Type B pancreatic cell (in vitro differentiated cells): ENCODE measurements around the gene FPR3. TPM values are rescaled to one million over a fixed set of nuclear protein-coding genes. Genes with fewer than 3 reads are reported as not detected.

Source experiments
- DNase-seq: peaks from one replicate; pipeline ENCODE4 v3.0.0; 2021; ENCODE audit warnings: mixed read lengths; ENCODE audit not compliant: unreplicated experiment; ENCODE audit errors: extremely low spot score
- H3K27ac Mint-ChIP-seq: 2 replicates; pipeline ENCODE4 v1.8.0; 2021; ENCODE audit warnings: mild to moderate bottlenecking, mixed read lengths
- H3K27me3 Mint-ChIP-seq: 2 replicates; pipeline ENCODE4 v1.8.0; 2021; ENCODE audit warnings: mixed read lengths
- H3K36me3 Mint-ChIP-seq: 2 replicates; pipeline ENCODE4 v1.8.0; 2021; ENCODE audit warnings: mixed read lengths
- H3K4me1 Mint-ChIP-seq: one replicate; pipeline ENCODE4 v1.8.0; 2021; ENCODE audit warnings: mixed read lengths; ENCODE audit not compliant: unreplicated experiment
- H3K4me3 Mint-ChIP-seq: 2 replicates; pipeline ENCODE4 v1.8.0; 2021; ENCODE audit warnings: mild to moderate bottlenecking, mixed read lengths
- H3K9me3 Mint-ChIP-seq: 2 replicates; pipeline ENCODE4 v1.8.0; 2021; ENCODE audit warnings: mixed read lengths
- total RNA-seq: library from RNA; stranded (reverse); gene quantifications from 2 replicates; pipeline ENCODE4 v1.2.1, GENCODE V29; 2021; ENCODE audit warnings: low replicate concordance
- TF ChIP-seq, protein P1 (sequence below): fragments of 200-600 bp; sonication (generic); conservative IDR thresholded peaks from 2 replicates; pipeline ENCODE4 v1.5.0; 2021; ENCODE audit warnings: antibody characterized with exemption, mild to moderate bottlenecking

FPR3 gene
- total RNA-seq, 1 donor from 2014 or later = not detected

DNA sequence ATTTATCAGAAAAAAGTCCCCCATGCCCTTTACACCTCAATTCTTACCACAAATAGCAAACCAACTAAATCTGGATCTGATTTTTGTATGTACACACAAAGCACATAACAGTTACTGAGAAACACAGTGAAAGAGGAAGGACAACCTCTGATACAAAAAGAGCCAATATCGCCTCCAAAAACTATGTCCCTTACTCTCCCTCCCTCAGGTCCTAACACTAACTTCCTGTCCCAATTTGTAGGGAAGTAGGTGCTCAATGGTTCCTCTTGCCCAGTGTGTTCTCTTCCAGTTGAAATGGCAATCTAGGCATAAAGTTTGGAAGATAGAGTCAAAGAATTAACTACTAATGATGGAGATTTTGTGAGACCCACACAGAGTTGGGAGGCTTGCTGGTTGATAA lies 15.8 kb upstream of the FPR3 start:
- H3K9me3 Mint-ChIP-seq = no peaks in the 10 kb centered on the region
- TF ChIP-seq, protein P1, sequence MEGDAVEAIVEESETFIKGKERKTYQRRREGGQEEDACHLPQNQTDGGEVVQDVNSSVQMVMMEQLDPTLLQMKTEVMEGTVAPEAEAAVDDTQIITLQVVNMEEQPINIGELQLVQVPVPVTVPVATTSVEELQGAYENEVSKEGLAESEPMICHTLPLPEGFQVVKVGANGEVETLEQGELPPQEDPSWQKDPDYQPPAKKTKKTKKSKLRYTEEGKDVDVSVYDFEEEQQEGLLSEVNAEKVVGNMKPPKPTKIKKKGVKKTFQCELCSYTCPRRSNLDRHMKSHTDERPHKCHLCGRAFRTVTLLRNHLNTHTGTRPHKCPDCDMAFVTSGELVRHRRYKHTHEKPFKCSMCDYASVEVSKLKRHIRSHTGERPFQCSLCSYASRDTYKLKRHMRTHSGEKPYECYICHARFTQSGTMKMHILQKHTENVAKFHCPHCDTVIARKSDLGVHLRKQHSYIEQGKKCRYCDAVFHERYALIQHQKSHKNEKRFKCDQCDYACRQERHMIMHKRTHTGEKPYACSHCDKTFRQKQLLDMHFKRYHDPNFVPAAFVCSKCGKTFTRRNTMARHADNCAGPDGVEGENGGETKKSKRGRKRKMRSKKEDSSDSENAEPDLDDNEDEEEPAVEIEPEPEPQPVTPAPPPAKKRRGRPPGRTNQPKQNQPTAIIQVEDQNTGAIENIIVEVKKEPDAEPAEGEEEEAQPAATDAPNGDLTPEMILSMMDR = no peak
- H3K36me3 Mint-ChIP-seq = no peaks in the 10 kb centered on the region
- H3K4me1 Mint-ChIP-seq = no peaks in the 10 kb centered on the region
- peaks cover 50% of the 10 kb centered on the region for H3K27me3 Mint-ChIP-seq
- H3K27ac Mint-ChIP-seq = no peak overlapping the region
- no peak overlapping the region for H3K4me3 Mint-ChIP-seq
- DNase-seq = no peak

- H3K27ac Mint-ChIP-seq = no peak overlapping the region
- H3K27me3 Mint-ChIP-seq = peaks cover 48% of the 10 kb centered on the region
These were observed 15.3 kb upstream of the FPR3 start for GRCh38 chr19:51779703-51780102.

GRCh38 chr19:51780270-51780669 lies 14.7 kb upstream of the FPR3 start:
- no peak overlapping the region for H3K4me3 Mint-ChIP-seq
- DNase-seq = no peak
- no peaks in the 10 kb centered on the region for H3K36me3 Mint-ChIP-seq
- peaks cover 42% of the 10 kb centered on the region for H3K27me3 Mint-ChIP-seq
- no peaks in the 10 kb centered on the region for H3K9me3 Mint-ChIP-seq
- no peaks in the 10 kb centered on the region for H3K4me1 Mint-ChIP-seq
- TF ChIP-seq, protein P1 = no peak
- H3K27ac Mint-ChIP-seq = no peak overlapping the region

More at GRCh38 chr19:51779703-51780102, 15.3 kb upstream of the FPR3 start:
- Mint-ChIP-seq H3K4me1 (no peaks in the 10 kb centered on the region), H3K36me3 (no peaks in the 10 kb centered on the region), H3K4me3 (no peak overlapping the region), H3K9me3 (no peaks in the 10 kb centered on the region)
- TF ChIP-seq, protein P1 = no peak
- no peak for DNase-seq

GRCh38 chr19:51781999-51782398 lies 13.0 kb upstream of the FPR3 start:
- no peak overlapping the region for H3K4me3 Mint-ChIP-seq
- H3K27ac Mint-ChIP-seq = no peak overlapping the region
- H3K27me3 Mint-ChIP-seq = peaks cover 36% of the 10 kb centered on the region
- H3K4me1 Mint-ChIP-seq = no peaks in the 10 kb centered on the region
- H3K36me3 Mint-ChIP-seq = no peaks in the 10 kb centered on the region
- DNase-seq = no peak
- H3K9me3 Mint-ChIP-seq = no peaks in the 10 kb centered on the region
- TF ChIP-seq, protein P1 = no peak

- Mint-ChIP-seq H3K4me1 (no peaks in the 10 kb centered on the region), H3K36me3 (no peaks in the 10 kb centered on the region), H3K27ac (no peak overlapping the region), H3K4me3 (no peak overlapping the region), H3K27me3 (peaks cover 29% of the 10 kb centered on the region), H3K9me3 (no peaks in the 10 kb centered on the region)
- TF ChIP-seq, protein P1 = peak; percentile 36
- DNase-seq = no peak
These were observed 11.6 kb upstream of the FPR3 start for GRCh38 chr19:51783372-51783771.
